HG02642 (cell line): ENCODE results near the gene TRIP11.
A peak's percentile ranks its signal among the peaks of the same experiment; 100 is the strongest.

Experiments used
- ATAC-seq: cut with Tn5 transposase; IDR thresholded peaks from one replicate; pipeline ENCODE4 v1.9.1; 2021; ENCODE audit warnings: mild to moderate bottlenecking; ENCODE audit not compliant: unreplicated experiment, poor library complexity

Gene TRIP11

GRCh38 chr14:92012121-92012748 lies 27.6 kb downstream of the TRIP11 start:
- ATAC-seq: no peak

GRCh38 chr14:92010644-92011043 lies 29.2 kb downstream of the TRIP11 start:
- no peak for ATAC-seq

GRCh38 chr14:92009604-92010003 lies 30.3 kb downstream of the TRIP11 start:
- no peak for ATAC-seq

GRCh38 chr14:92005019-92005418 lies 34.8 kb downstream of the TRIP11 start:
- no peak for ATAC-seq

GRCh38 chr14:92004062-92004461 lies 35.8 kb downstream of the TRIP11 start:
- no peak for ATAC-seq

GRCh38 chr14:91998667-91999570 lies 40.9 kb downstream of the TRIP11 start:
- ATAC-seq: no peak

GRCh38 chr14:91997492-91997891 lies 42.4 kb downstream of the TRIP11 start:
- ATAC-seq: no peak

GRCh38 chr14:91996948-91997371 lies 42.9 kb downstream of the TRIP11 start:
- no peak for ATAC-seq

GRCh38 chr14:91987192-91987591 lies 52.7 kb downstream of the TRIP11 start:
- ATAC-seq: no peak

GRCh38 chr14:91985521-91986255 lies 54.2 kb downstream of the TRIP11 start:
- ATAC-seq: no peak

GRCh38 chr14:91985008-91985407 lies 54.9 kb downstream of the TRIP11 start:
- no peak for ATAC-seq

- no peak for ATAC-seq
These were observed 56.3 kb downstream of the TRIP11 start for GRCh38 chr14:91983588-91983987.

- peak; percentile 71 for ATAC-seq
These were observed 59.7 kb downstream of the TRIP11 start for GRCh38 chr14:91980157-91980556.

GRCh38 chr14:91977884-91978283 lies 62.0 kb downstream of the TRIP11 start:
- ATAC-seq: no peak

GRCh38 chr14:91975763-91976162 lies 64.1 kb downstream of the TRIP11 start:
- no peak for ATAC-seq

GRCh38 chr14:91971188-91971778 lies 68.6 kb downstream of the TRIP11 start:
- ATAC-seq: no peak

- ATAC-seq: no peak
These were observed 71.6 kb downstream of the TRIP11 start for GRCh38 chr14:91968280-91968679.

GRCh38 chr14:91964724-91965123 lies 75.1 kb downstream of the TRIP11 start:
- no peak for ATAC-seq

GRCh38 chr14:91964011-91964410 lies 75.8 kb downstream of the TRIP11 start:
- ATAC-seq: no peak

GRCh38 chr14:91963465-91963864 lies 76.4 kb downstream of the TRIP11 start:
- ATAC-seq: no peak
